HG03095 (cell line): Measurements from ENCODE around the gene PEPD.

Source experiments
- ATAC-seq: cut with Tn5 transposase; IDR thresholded peaks from one replicate; pipeline ENCODE4 v1.9.1; 2021; ENCODE audit warnings: moderate library complexity; ENCODE audit not compliant: unreplicated experiment

The PEPD gene

GRCh38 chr19:33339016-33339984, 182.3 kb downstream of the PEPD start:
- no peak for ATAC-seq
